ENCODE measurements around the gene THUMPD2.
"Not testable (repeated sequence)": the region's sequence is repeated elsewhere in the genome, so short reads cannot be mapped to it uniquely, and the experiment has no call there.

Gene THUMPD2

DNA sequence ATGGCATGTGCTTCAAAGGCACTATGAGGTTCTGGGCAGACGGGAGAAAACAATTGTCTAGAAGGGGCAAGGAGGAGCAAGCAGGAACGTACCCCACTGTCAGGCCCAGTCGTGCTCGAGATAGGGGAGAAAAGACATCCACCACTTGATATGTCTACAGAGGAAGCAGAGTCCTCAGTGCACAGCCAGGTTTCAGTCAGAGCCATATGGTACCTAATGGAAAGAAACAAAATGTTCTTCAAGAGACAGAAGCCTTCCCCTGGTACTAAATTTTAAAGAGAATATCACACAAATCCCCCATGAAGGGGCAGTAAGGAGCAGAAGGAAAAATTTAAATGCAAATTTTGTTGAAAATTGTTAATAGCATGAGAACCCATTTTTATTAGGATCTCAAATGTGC is 21.9 kb downstream of the THUMPD2 start:
- DNase-seq (ENCODE audit: low read depth in 2 of 2), result no peak

DNA sequence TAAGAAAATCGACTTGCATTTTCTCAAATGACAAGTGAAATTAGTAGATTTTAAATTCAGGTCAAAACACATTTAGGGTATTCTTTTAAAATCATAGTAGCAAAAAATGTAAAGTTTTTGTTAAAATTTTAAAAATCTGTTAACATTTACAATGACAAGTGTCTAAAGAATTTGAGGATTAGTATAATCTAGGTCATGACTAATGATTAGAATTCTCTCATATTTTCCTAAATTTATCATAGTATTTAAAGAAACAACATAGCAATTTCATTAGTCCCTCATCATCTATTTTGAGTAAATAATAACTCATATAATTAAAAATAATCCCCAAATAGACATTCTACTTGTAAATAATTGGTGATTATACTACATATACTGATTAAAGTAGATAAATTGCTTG is 23.6 kb downstream of the THUMPD2 start:
- no peak for DNase-seq (ENCODE audit: low read depth in 2 of 2)

DNA sequence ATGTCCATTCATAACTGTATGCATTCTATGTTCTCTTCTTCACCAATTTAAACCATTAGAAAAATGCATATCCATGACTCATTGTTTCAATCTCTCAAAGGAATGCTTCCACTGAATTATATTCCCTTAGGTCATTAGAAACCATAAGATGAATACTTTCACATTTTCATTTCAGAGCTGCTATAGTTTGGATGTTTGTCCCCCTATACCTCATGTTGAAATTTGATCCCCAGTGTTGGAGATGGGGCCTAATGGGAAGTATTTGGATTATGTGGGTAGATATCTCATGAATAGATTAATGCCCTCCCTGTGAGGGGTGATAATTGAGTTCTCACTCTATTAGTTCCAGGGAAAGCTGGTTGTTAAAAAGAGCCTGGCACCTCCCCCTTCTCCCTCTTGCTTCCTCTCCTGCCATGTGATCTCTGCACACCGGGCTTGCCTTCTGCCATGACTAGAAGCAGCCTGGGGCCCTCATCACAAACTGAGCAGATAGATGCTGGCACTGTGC is 35.7 kb downstream of the THUMPD2 start:
- DNase-seq (ENCODE audit: low read depth in 2 of 2), result no peak

DNA sequence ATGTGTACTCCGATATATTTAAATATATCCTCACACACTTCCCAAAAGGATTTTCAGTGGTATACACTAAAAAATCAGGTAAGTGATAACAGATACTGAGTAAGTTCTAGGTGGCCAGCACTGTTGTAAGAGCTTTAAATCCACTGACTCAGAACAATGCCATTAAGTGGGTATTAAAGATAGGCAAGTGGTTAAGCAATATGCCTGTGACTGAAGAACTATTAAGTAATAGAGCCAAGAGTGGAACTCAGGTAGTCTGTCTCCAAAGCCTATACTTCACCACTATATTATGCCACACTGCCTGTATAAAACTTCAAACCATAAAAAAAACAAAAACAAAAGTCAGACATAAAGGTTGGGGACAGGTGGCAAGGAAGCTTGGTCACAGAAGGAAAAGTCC is 37.2 kb downstream of the THUMPD2 start:
- DNase-seq (ENCODE audit: low read depth in 2 of 2), result no peak

DNA sequence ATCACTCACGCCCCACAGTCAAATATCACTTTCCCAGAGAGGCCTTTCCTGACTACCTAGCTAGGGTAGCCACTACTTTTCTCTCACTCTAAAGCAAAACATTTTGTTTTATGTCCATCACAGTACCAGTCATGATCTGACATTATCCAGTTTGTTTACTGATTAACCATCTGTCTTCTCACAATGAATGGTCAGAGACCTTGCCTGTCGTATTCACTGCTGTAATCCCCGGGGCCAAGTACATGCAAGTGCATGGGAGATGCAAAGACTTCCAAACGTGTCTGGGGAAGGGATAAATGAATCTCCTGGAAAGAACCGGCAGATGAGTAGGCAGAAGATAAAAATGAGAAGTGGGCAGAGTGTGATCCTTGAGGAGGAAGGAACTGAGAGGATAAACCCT is 39.7 kb downstream of the THUMPD2 start:
- no peak for DNase-seq (ENCODE audit: low read depth in 2 of 2)

DNA sequence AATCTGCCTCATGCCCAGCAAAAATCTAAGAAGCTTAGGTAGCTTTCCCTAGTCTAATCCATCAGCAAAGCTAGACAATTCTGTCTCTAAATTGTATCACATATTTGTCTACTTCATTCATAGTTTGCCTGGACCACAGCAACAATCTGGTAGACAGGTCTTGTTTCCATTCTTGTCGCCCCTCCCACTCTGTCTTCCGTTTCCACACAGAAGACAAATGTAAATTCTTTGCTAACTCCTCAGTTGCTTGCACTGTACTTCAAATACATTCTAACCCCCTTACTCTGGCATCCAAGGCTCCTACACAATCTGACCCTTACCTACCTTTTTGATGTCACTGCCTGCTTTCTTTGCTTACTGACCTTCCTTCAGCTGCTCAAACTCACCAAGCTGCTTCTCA is 40.1 kb downstream of the THUMPD2 start:
- DNase-seq (ENCODE audit: low read depth in 2 of 2), result no peak

DNA sequence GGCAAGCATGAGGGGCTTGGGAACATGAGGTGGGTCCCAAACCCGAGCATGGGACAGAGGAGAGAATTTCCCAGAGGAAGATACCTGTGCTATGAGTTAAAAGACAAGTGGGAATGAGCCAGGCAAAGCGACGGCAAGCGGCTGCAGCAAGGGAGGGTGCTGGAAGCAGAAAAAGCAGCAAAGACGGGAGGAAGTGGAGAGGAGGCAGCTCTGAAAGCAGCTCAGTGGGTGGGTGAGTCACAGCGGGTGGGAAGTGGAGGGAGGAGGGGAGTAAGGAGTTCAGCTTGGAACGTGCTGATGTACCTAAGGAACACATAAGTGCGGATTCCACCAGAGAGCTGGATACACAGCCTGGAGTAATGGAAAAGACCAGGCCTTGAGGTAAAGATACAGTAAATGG is 41.4 kb downstream of the THUMPD2 start:
- peak in 1 of 2 donors; percentile 1 for DNase-seq (ENCODE audit: low read depth in 2 of 2)

DNA sequence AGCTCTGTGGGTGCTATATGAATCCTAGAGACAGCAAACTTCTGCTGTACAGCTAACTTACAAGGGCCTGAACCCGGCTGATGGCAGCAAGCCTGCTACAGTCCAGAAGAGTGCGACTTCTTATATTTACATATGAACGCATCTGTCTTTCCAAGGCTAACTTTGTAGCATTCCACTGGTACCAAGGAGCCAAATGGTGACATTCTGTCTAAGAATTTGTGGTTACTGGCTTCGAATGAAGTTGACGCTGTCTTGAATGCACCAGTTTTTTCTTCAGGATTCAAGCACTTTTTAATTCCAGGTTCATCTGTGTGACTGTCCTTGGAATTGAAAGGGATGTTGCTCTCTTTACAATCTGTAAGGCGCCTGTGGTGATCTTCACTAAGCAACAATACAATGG is 42.4 kb downstream of the THUMPD2 start:
- DNase-seq (ENCODE audit: low read depth in 2 of 2), result no peak

DNA sequence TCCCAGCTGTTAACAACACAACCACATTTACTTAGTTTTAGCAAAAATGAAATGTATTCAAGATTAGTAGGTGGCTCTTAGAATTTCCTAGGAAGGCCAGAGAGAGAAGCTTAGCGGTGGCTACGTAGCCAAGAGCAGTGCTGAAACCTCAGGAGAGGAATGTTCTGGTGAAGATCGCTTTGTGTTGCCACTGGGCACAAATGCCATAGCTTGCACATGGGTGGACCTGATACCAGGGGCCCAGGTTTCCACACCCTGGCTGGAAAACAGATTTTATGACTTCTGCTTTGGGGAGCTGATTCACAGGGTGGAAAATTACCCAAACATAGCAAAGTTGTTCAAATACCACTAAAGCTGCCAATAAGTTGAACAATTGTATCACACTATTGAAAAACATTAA is 43.4 kb downstream of the THUMPD2 start:
- DNase-seq (ENCODE audit: low read depth in 2 of 2), result no peak

DNA sequence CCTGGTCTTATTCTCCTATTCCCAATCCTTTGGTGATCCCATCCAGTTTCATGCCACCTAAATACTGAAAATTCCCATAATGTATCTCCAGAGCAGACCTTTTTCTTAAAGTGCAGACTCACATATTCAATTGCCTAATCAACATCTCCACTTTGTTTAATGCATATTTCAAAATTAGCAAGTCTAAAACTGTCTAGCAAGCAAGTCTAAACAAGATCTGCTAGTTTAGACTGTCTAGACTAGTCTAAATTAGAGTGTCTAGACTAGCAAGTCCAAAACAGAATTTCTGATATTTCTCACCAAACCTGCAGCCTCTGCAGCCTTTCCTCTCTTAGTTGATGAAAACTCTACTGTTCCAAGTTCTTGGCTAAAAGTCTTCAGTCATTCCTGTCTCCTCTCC is 44.6 kb downstream of the THUMPD2 start:
- DNase-seq (ENCODE audit: low read depth in 2 of 2), result no peak

DNA sequence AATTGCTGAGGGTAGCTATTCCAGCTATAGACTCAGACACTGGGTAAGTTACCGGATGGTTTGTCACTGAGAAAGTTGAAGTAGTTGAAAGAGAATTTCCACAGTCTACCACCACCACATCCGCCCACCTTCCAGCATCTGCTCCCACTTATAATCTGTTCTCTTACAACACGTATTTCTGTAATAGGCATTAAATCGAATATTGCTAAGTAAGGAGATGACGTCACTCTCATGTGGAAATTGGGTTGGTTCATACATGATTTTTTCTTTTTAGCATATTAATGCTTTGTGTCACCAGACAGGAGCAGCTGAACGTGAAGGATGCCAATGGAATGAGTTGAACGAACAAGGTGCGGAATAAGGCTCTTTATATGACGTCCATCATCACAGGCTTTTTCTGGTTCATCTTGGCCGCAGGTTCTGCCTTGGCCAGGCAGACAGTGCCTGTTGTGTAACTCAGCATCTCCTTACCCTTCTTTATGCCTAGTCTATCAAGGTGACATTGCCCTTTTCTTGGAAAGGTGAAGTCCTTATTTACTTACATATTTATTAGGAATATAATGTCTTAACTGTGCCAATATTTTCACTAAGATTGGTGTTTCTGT is 45.9 kb downstream of the THUMPD2 start:
- no peak for DNase-seq (ENCODE audit: low read depth in 2 of 2)

DNA sequence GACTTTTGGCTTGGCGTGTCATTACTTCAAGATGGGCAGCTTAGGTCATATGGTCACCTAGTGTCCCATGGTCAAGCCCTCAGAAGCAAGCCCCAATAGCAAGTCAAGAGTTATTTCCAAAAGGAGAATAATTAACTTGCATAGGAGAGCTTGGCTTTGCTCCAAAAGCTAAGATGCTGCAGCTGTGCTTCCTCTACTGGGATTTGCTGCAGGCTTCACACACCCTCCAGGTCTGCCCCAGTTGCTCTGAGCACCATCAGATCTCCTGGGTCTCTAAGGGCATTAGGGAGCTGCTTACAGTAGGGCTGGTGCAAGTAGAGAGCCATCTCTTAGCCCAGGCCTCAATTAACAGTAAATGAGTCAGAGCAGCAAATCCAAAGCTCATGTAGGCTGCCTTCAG is 46.6 kb downstream of the THUMPD2 start:
- no peak for DNase-seq (ENCODE audit: low read depth in 2 of 2)

DNA sequence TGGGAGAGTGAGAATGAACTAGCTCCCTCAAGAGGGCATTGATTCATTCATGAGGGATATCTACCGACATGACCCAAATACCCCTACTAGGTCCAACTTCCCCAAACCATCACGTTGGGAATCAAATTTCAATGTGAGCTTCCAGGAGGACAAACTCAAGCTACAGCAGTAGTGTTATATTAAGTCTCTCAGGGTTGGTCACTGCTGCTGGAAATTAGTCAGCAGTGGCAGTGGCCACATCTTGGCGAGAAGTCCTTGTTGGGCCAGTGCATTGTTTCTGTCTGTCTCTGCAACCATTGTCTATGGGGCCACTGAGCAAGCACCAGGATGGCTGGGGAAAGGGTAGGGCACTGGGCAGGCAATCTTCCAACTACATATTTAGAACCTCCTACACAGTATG is 47.5 kb downstream of the THUMPD2 start:
- DNase-seq (ENCODE audit: low read depth in 2 of 2), result no peak

DNA sequence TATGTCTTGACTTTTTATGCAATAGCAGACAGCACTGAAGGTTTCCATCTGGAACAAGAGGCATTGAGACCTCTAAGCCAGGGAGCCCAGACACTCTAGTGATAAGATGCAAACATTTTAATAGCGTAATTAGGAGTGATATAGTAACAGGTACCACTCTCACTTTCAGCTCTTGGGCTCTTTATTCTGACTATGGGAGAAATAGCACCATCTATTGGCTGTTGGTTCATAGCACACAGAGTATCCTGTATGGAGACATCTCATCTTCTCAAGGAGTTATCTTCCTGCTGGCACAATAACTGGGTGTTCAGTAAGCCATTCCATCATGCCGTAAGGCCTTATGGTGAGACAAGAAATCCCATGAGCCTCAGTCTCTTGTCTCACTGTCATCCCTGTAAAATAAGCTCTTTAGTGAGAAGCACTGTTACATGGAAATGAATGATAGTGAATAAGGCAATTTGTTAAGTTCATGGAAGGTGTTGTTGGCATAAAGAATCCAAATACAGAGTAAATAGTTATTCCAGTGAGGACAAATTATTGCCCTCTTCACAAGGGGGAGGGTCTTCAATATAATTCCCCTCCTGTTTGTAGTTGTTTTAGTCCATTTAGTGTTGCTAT is 48.3 kb downstream of the THUMPD2 start:
- no peak for DNase-seq (ENCODE audit: low read depth in 2 of 2)

DNA sequence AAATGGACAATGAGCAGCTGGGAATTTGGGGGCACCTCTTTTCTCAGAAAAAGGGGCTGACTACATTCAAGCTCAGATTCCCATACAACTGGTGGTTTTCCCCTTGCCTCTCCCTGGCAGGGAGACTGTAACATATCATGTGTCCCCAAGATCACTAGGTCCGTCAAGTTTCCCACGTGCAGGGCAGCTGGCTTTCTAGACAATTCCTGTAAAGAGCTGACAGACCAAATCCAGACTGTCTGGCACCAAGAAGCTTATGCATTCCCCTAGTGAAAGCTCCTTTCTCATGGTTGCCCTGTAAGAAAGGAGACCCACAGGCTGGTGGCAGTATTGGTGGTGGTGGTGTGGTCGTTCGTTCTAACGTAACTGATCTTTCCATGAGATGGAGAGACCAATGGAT is 48.8 kb downstream of the THUMPD2 start:
- no peak for DNase-seq (ENCODE audit: low read depth in 2 of 2)

DNA sequence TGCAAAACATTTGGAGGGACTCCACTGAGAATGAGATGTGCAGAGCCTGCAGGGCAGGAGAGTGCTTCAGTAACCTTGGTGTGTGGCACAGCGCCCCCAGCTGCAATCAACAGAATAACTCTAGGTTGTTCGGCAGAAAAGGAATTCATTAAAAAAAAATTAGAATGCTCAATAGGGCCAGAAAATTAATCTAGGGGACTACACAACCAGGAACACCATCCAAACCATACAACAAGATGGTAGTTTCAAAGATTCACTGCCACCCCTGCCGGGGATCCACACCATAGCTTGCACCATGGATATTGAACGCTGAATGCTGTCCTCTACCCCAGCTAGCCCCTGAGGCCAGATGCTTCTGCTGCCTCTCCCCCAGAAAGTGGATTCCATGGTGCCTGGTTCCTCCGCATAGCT is 50.1 kb downstream of the THUMPD2 start:
- peak in 1 of 2 donors; percentile 28 for DNase-seq (ENCODE audit: low read depth in 2 of 2)

DNA sequence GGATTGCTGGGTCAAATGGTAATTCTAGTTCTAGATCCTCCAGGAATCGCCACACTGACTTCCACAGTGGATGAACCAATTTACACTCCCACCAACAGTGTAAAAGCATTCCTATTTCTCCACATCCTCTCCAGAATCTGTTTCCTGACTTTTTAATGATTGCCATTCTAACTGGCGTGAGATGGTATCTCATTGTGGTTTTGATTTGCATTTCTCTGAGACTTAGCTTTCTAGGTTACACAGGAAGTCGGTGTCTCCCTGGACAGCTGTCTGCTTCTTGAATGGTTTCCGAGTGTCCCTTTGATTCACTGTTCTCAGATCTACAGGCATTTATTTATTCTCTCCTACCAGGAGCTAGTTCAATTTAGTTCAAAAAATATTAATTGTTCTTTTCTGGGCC is 51.0 kb downstream of the THUMPD2 start:
- DNase-seq (ENCODE audit: low read depth in 2 of 2), result not testable (repeated sequence)

DNA sequence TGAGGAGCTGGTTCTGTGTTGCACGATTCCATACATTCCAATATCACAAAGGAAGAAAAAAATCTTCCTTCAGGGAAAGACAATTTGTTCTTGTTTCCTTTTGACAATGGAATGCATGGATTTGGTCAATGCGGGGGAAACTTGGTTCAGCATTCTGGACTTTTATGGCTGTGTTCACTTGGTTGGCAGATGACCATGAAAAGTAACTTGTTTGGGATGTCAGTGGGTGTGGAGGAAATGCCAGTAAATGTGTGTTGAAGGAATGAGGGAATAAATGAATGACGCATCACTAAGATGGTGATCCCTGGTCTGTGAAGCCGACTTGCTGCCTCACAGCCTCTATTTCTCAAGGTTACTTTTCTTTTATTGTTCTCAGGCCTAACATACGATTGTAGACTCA is 53.7 kb downstream of the THUMPD2 start:
- DNase-seq (ENCODE audit: low read depth in 2 of 2), result no peak

DNA sequence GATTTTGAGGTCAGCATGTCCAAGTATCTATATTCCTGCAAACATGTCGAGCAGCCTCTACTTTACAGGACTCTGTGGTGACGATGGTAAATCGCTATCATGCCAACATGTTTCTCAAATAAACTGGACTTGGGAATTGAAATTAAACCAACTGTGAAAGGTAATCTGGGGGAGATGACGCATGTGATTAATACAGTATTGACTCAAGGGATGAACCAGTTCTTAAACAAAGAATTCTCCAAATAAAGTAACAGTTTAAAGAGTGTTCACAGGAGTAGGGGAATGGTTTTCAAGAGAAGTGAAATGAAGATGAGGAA is 54.3 kb downstream of the THUMPD2 start:
- DNase-seq (ENCODE audit: low read depth in 2 of 2), result no peak

DNA sequence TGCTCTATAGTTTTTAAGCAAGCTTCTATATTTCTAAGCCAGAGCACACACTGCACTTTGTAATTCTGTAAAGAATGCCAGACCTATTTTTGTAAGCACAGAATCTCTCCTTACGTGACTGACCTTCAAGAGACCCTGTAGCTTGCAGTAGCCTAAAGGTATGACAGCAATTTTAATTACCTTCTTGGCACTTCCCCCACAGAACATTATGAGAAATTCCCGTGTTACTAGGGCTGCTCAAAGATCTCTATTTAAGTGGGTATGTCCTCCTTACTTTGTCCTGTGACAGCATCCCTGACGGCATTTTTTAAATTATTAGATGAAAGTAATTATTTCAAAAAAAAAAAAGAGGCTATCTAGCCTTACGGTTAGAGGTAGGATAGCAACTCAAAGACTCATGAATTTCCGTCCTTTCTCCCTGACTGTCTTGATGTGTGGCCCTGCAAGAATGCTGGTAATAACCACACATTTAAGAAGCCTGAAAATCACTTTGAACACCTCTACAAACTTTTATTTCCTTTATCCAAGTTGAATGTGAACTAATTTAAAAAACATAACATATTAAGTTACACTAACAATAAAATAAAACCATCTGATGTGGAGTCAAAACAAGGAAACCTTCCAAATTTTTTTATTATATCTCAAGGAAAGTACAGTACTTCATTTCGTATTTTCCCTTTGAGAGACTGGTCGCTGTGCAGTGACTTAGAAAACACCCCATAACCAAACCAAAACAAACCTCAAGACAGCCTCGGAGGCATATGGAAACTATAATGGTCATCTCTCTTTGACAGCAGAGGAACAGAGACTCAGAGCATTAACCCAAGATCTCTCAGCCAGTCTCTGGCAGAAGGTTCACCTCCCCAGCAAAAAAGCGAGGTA is 54.9 kb downstream of the THUMPD2 start:
- no peak for DNase-seq (ENCODE audit: low read depth in 2 of 2)

DNA sequence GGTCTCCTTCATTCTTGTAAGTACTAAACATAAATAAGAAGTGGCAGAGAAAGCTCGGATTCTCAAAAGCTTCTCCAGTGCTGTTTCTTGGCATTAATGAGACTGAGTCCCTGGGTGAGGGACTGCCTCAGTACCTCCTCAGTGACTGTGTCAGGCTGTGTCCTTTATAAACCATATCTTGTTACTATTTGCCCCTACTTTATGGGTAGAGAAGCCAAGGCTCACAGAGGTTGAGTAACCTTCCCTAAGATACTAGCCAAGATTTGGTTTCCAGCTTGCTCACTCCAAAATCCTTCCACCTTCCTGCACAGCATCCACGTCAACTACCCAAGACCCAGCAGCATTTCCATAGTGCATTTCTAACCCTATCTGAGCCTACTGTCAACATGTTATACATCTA is 55.6 kb downstream of the THUMPD2 start:
- no peak for DNase-seq (ENCODE audit: low read depth in 2 of 2)

DNA sequence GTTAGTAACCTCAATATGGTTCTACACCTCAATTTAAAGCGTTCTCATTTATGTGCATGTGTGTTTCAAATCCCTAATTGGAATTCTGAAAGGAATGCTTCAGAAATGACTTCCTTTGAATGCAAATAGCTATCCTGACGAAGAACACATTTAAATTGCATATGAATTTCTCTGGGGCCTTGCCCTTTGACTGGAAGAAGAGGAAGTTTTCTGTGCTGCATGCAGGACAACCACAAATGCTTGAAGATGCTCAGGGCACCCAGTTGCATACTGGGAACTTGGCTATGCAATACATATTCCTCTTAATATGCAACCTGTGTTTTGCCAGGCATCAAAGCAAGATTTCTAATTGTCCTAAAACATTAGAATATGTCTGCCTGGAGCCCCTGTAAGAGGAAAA is 58.1 kb downstream of the THUMPD2 start:
- no peak for DNase-seq (ENCODE audit: low read depth in 2 of 2)

DNA sequence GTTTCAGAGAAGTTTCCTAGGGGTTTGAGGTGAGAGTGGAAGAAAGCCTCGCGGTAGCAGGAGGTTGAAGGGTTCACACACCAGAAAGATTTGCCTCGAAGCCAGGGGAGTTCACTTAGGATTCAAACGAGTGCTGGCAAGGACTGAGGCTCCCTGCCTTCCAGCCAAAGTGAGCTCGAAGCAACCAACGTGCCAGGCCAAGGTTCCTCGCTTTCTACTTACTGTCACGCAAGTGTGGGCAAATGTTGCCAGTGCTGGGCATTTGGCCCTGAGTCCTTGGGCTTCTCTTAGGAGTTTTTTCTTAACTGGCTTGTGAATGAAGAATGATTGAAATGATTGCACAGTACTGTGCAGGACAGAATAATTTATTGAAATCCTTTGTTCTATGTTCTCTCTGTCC is 59.7 kb downstream of the THUMPD2 start:
- no peak for DNase-seq (ENCODE audit: low read depth in 2 of 2)

Data from stimulated activated CD4-positive, alpha-beta T cell treated with anti-CD3 and anti-CD28 coated beads, Interleukin-4, amount 100 ng/mL, for 48 hours (primary cell).